B cell (primary cell): ENCODE data around the gene COQ8A.

Source experiments
- CTCF ChIP-seq: fragments of 200-600 bp; IDR thresholded peaks from one replicate; pipeline ENCODE4 v1.8.0; 2022; ENCODE audit warnings: antibody characterized with exemption, mild to moderate bottlenecking
- EZH2 ChIP-seq: IDR thresholded peaks from 2 replicates; pipeline ENCODE4 v1.6.1; 2012; ENCODE audit warnings: borderline replicate concordance, low read depth, mild to moderate bottlenecking, moderate library complexity, low read length; ENCODE audit not compliant: insufficient read depth, poor library complexity, severe bottlenecking

DNA sequence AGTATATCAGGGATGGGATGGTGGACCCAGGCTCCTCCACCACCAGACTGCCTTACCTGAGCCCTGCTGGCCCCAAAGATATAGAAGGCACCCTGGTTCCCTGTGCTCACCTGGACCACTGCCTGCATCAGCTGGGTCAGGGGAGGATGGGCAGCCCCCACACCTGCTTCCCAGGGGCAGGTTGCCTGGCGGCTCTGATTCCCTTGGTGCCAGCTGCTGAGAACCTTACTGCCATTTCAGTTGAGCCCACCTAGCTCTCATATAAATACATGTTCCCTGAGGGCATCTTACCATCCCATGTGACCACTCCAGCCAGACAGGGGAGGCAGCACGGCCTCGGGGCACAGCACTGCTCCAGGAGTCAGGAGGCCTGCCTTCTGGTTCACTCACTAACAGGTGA, 45.3 kb upstream of the COQ8A start:
- no peak for TF ChIP-seq EZH2
- TF ChIP-seq CTCF: no peak
